ENCODE results near the gene IKBIP.
"Not testable (repeated sequence)": the region's sequence is repeated elsewhere in the genome, so short reads cannot be mapped to it uniquely, and the experiment has no call there.

Gene IKBIP

DNA sequence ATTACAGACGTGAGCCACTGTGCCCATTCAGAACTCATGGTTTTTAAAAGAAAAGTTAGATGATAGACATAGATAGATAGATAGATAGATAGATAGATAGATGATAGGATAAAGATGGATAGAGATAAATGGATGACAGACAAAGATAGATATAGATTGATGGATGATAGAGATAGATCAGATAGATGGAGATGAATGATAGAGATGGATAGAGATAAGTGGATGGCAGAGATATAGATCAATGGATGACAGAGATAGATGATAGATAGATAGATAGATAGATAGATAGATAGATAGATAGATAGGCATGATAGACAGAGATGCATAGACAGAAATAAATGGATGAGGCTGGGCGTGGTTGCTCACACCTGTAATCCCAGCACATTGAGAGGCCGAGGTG lies 64.8 kb downstream of the IKBIP start:
- DNase-seq (ENCODE audit: low read depth) = no peak
- H3K4me3 ChIP-seq (ENCODE audit: low read depth, low read length) = no peak overlapping the region

DNA sequence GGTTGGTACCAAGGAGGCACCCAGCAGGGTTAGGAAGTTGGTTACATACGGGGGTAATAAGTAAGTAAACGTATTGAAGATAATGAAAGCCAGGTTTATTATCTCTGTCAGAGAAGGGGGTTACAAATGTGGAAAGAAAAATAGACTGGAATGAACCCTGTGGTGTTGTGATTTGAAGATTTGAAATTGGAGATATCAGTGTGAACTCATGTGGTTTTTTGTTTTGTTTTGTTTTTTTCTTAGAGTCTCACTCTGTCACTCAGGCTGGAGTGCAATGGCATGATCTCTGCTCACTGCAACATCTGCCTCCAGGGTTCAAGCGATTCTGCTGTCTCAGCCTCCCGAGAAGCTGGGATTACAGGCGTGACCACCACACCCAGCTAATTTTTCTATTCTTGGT lies 65.2 kb downstream of the IKBIP start:
- H3K4me3 ChIP-seq (ENCODE audit: low read depth, low read length) = no peak overlapping the region
- DNase-seq (ENCODE audit: low read depth) = no peak

DNA sequence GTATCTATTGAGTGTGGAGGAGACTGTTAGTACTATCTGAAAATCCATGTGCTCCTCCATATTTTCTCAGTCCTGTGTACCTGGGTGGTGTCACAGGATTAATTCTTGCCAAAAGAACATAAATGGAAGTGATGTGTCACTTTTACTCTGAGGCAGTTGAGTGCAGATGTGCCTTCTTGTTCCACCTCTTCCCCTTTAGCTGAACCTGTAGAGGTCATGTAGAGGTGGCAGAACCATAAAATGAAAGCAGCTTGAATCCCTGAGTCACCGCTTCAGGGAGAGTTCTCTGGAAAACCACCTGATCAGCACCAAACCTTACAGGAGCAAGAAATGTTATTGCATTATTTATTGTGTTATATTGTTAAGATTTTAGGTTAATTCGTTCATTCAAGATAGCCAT lies 65.8 kb downstream of the IKBIP start:
- DNase-seq (ENCODE audit: low read depth) = no peak
- no peak overlapping the region for H3K4me3 ChIP-seq (ENCODE audit: low read depth, low read length)

DNA sequence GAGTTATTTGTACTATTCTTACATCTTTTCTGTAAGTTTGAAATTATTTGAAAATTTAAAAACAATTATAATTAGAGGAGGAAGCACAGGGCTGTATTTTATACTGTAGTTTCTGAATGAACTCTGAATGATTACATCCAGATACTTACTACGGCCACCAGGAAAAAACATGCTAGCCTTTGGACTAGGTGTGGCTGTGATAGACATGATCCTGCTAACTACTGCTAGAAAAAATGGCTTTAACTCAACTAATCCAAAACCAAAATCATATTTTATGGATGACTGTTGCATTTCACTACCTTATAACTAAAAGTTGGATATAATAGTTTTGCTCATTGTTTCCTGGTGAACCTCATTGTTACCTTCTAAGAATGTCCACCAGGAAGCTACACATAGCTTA lies 66.2 kb downstream of the IKBIP start:
- no peak for DNase-seq (ENCODE audit: low read depth)
- H3K4me3 ChIP-seq (ENCODE audit: low read depth, low read length) = no peak overlapping the region

DNA sequence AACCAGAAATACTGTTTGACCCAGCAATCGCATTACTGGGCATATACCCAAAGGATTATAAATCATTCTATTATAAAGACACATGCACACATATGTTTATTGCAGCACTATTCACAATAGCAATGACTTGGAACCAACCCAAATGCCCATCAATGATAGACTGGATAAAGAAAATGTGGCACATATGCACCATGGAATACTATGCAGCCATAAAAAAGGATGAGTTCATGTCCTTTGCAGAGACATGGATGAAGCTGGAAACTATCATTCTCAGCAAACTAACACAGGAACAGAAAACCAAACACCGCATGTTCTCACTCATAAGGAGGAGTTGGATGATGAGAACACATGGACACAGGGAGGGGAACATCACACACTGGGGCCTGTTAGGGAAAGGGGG lies 67.8 kb downstream of the IKBIP start:
- not testable (repeated sequence) for H3K4me3 ChIP-seq (ENCODE audit: low read depth, low read length); DNase-seq (ENCODE audit: low read depth)

DNA sequence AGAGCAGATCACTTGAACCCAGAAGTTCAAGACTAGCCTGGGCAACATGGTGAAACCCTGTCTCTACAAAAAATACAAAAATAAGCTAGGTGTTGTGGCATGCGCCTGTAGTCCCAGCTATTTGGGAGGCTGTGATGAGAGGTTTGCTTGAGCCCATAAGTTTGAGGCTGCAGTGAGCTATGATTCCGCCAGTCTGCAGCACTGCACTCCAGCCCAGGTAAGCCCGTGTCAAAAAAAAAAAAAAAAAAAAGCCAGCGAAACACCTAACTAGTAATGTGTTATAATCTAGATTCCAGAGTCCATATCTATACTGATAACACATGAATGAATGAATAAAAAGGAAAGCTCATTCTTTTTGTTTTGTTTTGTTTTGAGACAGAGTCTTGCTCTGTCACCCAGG lies 69.6 kb downstream of the IKBIP start:
- DNase-seq (ENCODE audit: low read depth) = no peak
- no peak overlapping the region for H3K4me3 ChIP-seq (ENCODE audit: low read depth, low read length)

Measured in skeletal muscle cell (primary cell).